Measurements from ENCODE around the gene WDR43.

GRCh38 chr2:28956890-28957289, 62.4 kb downstream of the WDR43 start:
- peak in 1 of 3 experiments; percentile 76 for TF ChIP-seq CTCF (IDR thresholded peaks at IDR 0.05)
- no peak for TF ChIP-seq POLR2AphosphoS5 (IDR thresholded peaks at IDR 0.05)
